HG02885 (cell line): ENCODE measurements around the gene DPYSL4.
"Not testable (repeated sequence)": the region's sequence is repeated elsewhere in the genome, so short reads cannot be mapped to it uniquely, and the experiment has no call there.

Experiments
- ATAC-seq: cut with Tn5 transposase; IDR thresholded peaks from one replicate; pipeline ENCODE4 v1.9.1; 2021; ENCODE audit warnings: mild to moderate bottlenecking; ENCODE audit not compliant: unreplicated experiment, poor library complexity

DPYSL4 gene

GRCh38 chr10:132203256-132204077, 16.7 kb downstream of the DPYSL4 start:
- ATAC-seq, result no peak

GRCh38 chr10:132204078-132204780, 17.5 kb downstream of the DPYSL4 start:
- no peak for ATAC-seq

- ATAC-seq, result no peak
These were observed 18.2 kb downstream of the DPYSL4 start for GRCh38 chr10:132204781-132205473.

DNA sequence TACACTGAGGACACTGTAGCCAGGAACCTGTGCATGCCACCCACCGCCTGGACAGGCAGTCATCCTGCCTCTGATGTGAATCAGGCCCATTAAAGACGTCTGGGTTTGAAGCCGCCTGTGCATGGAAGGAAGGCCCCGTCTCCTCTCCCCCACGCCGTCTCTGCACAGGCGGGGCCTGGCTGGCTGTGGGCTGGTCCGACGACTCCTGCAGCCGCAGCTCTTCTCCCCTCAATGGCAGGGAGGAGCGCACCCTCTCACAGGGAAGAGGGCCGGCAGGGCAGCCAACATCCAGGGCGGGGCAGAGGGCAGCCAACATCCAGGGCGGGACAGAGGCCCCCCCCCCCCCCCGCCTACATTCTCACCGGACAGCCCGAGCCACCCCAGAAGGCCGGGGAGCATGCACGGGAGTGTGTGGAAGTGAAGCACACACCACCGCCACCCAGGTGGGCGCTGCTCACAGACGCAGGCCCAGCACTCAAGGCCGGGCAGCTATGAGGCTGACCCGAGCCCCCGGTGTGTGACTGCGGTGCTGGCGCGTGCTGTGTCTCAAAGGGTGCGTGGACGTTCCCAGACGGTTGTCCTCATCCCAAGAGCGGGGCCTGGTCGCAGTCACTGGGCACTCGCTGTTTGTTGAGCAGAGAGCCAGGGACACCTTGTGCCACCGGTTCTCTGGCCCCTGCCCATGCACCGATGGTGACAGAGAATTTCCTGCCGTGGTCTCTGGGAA, 19.1 kb downstream of the DPYSL4 start:
- no peak for ATAC-seq

DNA sequence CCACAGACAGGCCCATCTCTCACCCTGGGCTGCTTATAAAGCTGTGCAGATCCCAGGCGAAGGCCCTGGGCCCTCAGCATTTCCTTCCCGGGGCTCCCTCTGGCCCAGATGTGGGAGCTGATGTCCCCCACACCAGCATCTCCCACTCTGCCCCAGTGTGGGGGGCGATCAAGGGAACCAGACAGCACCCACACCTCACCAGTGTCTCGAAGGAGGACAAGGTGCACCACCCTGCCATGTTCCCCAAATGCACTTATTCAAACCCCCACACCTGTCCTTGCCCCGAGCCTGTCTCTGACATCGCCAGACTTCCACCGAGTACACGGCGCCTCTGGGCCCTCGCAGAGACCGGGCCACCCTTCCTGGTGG, 19.6 kb downstream of the DPYSL4 start:
- no peak for ATAC-seq

- ATAC-seq, result no peak
These were observed 20.2 kb downstream of the DPYSL4 start for GRCh38 chr10:132206806-132207535.

DNA sequence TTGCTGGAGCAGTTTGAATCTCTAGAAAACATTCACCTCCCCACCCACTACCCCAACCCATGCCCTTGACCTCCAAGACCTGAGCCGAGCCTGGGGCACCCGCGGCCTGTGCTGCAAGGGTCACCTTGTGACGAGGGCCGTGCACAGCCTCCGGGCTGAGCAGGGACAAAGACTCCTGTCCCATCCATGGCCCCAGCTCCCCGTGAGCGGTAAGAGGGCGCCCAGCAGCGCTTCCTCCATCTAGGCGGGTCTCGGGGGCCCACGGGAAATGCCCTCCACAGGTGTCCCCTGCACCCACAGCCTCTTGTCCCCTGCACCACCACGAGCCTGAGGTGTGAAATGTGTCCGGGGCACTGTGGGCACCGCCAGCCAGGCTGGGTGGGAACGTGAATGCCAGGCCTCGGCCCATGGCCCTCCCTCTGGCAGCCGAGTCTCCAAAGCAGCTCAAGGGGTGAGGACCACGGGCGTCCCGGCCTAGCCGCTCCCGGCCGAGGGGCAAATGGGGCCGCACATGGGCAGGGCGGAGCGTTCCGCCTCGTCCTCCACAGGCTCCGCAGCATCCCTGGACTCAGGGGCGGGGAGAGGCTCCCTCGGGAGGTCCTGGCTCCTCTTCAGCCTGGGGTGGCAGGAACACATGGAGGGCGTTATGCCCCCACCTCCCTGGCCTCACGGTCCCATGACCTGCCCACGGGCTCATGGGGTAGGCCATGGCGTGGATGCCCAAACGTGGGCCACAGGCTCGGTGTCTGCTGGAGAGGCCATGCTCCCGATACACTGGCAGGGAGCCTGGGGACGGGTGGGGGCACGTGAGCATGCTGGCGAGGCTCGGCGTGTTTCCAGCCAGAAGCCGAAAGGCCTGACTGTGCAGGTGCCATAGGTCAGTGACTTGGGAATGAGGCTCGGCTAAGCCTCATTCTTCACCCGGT, 21.1 kb downstream of the DPYSL4 start:
- ATAC-seq, result no peak

GRCh38 chr10:132208462-132209050, 21.8 kb downstream of the DPYSL4 start:
- no peak for ATAC-seq

- no peak for ATAC-seq
These were observed 22.4 kb downstream of the DPYSL4 start for GRCh38 chr10:132209130-132209529.

GRCh38 chr10:132209978-132210530, 23.3 kb downstream of the DPYSL4 start:
- no peak for ATAC-seq

- ATAC-seq, result no peak
These were observed 24.0 kb downstream of the DPYSL4 start for GRCh38 chr10:132210766-132211165.

GRCh38 chr10:132211246-132211645, 24.5 kb downstream of the DPYSL4 start:
- ATAC-seq, result no peak

DNA sequence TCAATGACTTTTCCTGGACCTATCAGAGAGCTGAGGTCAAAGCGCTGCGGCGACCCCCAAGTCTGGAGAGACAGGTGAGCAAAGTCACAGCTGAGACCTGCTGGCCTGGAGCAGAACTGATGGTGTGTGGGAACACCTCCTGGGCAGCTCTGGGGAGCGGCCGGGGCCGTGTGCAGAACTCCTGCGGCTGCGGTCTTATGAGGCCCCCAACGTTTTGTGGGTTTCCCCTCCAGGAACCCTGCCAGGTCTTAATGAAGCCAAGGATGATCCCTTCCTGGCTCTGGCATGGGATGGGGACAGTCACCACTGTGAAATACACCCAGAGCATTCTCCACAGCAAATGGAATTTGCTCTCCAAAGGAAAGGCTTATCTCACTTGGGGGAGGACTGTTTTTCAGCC, 26.1 kb downstream of the DPYSL4 start:
- no peak for ATAC-seq

- no peak for ATAC-seq
These were observed 27.2 kb downstream of the DPYSL4 start for GRCh38 chr10:132213917-132214316.

DNA sequence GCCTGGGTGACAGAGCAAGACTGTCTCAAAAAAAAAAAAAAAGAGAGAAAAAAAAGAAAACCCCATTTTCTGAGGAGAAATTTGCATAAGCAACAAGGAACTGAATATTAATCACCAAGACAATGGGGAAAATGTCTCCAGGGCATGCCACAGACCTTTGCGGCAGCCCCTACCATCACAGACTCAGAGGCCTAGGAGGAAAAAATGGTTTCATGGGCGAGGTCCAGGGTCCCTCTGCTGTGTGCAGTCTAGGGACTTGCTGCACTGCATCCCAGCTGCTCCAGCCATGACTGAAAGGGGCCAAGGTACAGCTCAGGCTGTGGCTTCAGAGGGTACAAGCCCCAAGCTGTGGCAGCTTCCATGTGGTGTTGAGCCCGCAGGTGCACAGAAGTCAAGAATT, 29.7 kb downstream of the DPYSL4 start:
- ATAC-seq, result not testable (repeated sequence)

- ATAC-seq, result no peak
These were observed 32.7 kb downstream of the DPYSL4 start for GRCh38 chr10:132219486-132219885.

GRCh38 chr10:132220061-132220460, 33.3 kb downstream of the DPYSL4 start:
- ATAC-seq, result no peak

DNA sequence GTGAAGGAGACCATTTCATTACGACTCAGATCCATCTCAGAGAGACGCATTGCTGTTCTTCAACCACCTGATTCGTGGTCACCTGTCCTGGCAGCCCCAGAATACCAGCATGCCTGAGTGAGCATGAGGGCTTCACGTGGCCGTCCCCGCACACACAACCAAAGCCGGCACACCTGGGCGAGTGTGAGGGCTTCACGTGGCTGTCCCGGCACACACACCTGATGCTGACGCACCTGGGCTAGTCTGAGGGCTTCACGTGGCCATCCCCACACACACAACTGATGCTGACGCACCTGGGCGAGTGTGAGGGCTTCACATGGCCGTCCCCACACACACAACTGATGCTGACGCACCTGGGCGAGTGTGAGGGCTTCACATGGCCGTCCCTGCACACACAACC, 34.2 kb downstream of the DPYSL4 start:
- ATAC-seq, result not testable (repeated sequence)
